IPS-NIHi7 (cell line): Measurements from ENCODE around the gene DNASE1.
A peak's percentile ranks its signal among the peaks of the same experiment; 100 is the strongest.

Experiments
- DNase-seq: peaks from one replicate; pipeline ENCODE4 v3.0.0; 2012; ENCODE audit warnings: mixed read lengths; ENCODE audit errors: extremely low spot score

The DNASE1 gene

GRCh38 chr16:3662601-3663000, 8.1 kb downstream of the DNASE1 start:
- no peak for DNase-seq

GRCh38 chr16:3664187-3664896, 9.9 kb downstream of the DNASE1 start:
- no peak for DNase-seq

GRCh38 chr16:3665508-3665907, 11.0 kb downstream of the DNASE1 start:
- DNase-seq = no peak

GRCh38 chr16:3668626-3669025, 14.1 kb downstream of the DNASE1 start:
- DNase-seq = no peak

GRCh38 chr16:3669082-3669481, 14.6 kb downstream of the DNASE1 start:
- DNase-seq = no peak

GRCh38 chr16:3670711-3671110, 16.2 kb downstream of the DNASE1 start:
- no peak for DNase-seq

- no peak for DNase-seq
Measured at GRCh38 chr16:3671424-3671823, 16.9 kb downstream of the DNASE1 start.

GRCh38 chr16:3672571-3673041, 18.1 kb downstream of the DNASE1 start:
- no peak for DNase-seq

GRCh38 chr16:3673201-3673600, 18.7 kb downstream of the DNASE1 start:
- DNase-seq = no peak

- no peak for DNase-seq
Measured at GRCh38 chr16:3673676-3674377, 19.3 kb downstream of the DNASE1 start.

- DNase-seq = no peak
Measured at GRCh38 chr16:3674513-3675295, 20.2 kb downstream of the DNASE1 start.

- DNase-seq = no peak
Measured at GRCh38 chr16:3675601-3676130, 21.2 kb downstream of the DNASE1 start.

GRCh38 chr16:3677994-3678393, 23.5 kb downstream of the DNASE1 start:
- DNase-seq = no peak

GRCh38 chr16:3681206-3681605, 26.7 kb downstream of the DNASE1 start:
- DNase-seq = no peak

- DNase-seq = no peak
Measured at GRCh38 chr16:3687021-3687420, 32.5 kb downstream of the DNASE1 start.

GRCh38 chr16:3687792-3688191, 33.3 kb downstream of the DNASE1 start:
- no peak for DNase-seq

GRCh38 chr16:3689731-3690130, 35.2 kb downstream of the DNASE1 start:
- DNase-seq = no peak

- peak; percentile 96 for DNase-seq
Measured at GRCh38 chr16:3690470-3690928, 36.0 kb downstream of the DNASE1 start.

- no peak for DNase-seq
Measured at GRCh38 chr16:3690980-3691720, 36.7 kb downstream of the DNASE1 start.

GRCh38 chr16:3691761-3692160, 37.3 kb downstream of the DNASE1 start:
- DNase-seq = no peak

- no peak for DNase-seq
Measured at GRCh38 chr16:3694051-3694450, 39.6 kb downstream of the DNASE1 start.
